Stimulated activated CD8-positive, alpha-beta memory T cell treated with anti-CD3 and anti-CD28 coated beads, Interleukin-2, amount 100 ng/mL, for 1 hour (primary cell): ENCODE results near the gene PRUNE1.

Experiments used
- DNase-seq, 2 donors: peaks; one replicate each; pipeline ENCODE4 v3.0.0-alpha.2; 2020; ENCODE audit warnings: low read depth in 2 of 2

The PRUNE1 gene

DNA sequence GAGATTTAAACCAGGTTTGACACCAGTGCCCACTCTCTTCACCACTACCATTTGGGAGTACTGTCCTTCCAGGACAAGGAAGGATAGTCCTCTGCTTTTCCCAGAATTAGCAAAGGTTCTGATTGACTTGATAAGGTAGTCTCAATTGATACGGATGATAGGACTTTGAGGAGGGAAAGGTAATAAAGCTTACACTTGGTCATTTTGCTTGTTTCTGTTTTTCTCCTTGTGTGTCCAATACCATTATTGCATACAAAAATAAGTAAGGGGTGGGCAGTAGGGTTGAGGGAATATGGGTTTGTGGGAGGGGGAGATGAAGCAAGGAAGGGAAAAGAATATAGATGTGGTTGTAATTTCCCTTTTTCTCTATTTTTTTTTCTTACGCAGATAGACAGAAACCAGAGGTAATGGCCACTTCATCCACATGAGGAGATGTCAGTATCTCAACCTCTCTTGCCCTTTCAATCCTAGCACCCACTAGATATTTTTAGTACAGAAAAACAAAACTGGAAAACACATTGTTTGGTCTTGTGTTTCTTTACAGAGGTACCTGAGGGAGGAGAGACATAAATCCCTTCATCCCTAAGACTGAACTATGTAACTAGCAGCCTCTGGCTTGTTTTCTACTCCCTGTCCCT, 41.9 kb downstream of the PRUNE1 start:
- no peak for DNase-seq

DNA sequence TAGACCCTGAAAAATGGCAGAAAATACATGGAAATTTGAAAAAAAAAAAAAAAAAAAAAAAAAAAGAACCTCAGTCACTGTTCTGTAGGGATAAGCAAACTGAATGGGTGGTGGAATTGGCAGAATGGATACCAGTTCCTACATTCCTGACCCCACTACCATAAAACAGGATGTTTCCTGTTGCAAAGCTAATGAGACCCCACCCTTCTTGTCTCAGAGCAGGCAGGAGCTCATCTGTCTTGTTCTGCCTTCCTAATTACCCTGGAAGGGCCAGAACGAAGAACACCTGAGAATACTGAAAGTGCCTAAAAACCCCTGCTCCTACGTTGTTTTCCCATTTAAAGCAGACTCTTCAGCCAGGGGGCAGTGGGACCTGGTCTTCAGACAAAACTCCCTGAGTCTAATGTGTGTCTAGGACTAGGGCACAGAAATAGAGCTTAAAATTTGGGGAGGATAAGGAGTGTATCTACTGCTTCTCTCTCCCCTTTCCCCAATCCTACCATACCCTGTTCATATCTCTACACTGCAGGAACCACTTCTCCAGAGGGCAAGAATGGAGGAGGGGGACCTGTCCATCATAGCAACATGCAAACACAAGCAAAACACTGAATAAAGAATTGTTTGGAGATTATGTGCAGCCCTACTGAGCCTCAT, 43.2 kb downstream of the PRUNE1 start:
- no peak for DNase-seq

DNA sequence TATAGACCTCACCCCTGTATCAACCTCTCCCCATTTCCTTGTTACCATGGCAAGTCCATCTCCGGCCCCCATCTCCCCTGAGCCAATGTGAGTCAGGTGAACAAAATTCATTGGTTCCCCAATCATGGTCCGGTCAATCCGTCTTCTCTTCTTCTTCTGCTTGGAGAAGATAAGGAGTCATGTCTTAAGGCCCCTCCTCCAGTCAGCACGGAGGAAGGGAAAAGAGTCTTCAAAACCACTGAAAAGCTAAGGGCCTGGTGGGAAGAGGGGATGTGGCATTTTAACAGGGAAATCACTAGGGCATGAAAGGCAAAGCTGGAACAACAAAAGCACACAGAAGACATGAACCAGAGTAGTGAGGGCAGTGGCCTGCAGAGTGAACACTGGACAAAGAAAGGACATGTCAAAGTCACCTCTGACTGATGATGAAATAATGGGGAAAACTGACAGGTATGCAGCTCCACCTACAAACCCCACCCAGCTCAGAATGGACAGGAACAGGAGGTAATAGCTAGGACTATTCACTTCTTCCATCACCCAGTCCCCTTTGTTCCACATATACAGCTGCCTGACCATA, 46.8 kb downstream of the PRUNE1 start:
- no peak for DNase-seq

DNA sequence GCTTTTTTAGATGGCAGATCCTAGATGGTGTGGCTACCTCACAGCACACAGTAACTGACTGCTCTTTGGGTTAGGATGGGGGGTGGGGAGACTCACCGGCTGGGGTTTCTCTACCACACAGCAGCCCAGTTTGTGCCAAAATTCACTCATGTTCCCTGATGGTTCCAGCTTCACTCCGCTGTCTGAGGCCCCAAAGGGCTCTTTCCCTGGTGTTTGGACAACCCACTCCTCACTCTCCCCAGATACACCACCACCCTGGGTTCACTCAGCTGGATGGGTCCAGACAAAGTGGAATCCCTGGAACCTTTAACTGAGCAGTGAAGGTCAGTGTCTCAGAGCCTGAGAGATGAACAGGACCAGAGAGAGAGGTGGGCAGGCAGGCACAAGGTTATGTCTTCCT, 47.3 kb downstream of the PRUNE1 start:
- DNase-seq: no peak

GRCh38 chr1:151056149-151056548, 47.9 kb downstream of the PRUNE1 start:
- DNase-seq: no peak

- no peak for DNase-seq
These were observed 50.4 kb downstream of the PRUNE1 start for GRCh38 chr1:151058692-151059091.

- peak; percentile 71 to 74 for DNase-seq
These were observed 51.1 kb downstream of the PRUNE1 start, which contains the start of gene CDC42SE1 for GRCh38 chr1:151059109-151060006. Gene CDC42SE1, minus strand, starts transcription at chr1:151059622. Its CDS starts 3,892 bp downstream, at chr1:151055730.

DNA sequence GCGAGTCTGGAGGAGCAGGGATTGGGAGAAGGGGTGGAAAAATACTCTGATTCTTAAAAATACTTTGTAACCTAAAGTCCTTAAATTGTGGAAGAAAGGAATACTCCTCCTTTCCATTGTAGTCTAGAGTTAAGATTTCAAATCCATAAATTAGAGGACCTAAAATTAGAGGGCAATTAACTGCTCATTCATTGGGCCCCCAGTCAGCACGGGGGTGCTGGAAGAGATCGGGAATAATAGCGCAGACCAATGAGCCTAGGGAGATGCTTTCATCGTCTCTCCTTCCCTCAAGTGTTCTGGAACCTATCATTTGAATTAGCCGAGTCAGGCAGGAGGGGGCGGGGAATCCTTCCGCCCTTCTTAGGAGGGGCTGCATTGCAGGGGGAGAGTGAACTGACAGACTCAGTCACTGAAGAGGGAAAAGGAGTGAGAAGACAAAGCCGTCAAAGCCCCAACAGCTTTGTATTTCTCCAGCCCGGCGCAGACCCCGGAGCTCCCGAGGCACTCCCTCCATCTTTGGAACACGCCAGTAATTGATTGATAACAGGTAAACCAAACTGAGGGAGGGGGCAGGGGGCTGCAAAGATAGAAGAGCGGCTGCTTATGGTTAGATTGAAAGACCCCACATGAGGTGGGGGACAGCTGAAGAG, 51.9 kb downstream of the PRUNE1 start, which contains the start of gene MLLT11:
Gene MLLT11 (plus strand): TSS at position 391 of the 650 bp plus-strand sequence. CDS start 6,828 bp downstream, outside the sequence.
- no peak for DNase-seq

GRCh38 chr1:151060657-151061421, 52.6 kb downstream of the PRUNE1 start:
- DNase-seq: no peak

DNA sequence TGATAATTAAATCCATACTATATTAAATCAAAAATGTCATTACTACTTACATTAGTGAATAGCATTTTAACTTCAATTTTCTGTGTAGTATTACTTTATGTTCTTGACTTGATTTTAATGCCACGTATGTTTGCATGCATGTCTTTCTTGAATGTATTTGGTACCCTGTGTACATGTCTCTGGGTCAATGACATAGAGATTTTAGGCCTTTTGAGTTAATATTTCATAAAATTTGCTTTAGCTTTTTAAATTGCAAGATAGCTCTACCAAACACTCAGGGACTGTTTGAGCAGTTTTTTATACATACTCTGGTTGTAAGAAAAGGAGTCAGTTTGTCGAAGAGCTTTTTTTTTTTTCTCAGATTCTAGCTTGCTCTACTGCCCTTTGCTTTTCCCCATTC, 53.5 kb downstream of the PRUNE1 start:
- no peak for DNase-seq

DNA sequence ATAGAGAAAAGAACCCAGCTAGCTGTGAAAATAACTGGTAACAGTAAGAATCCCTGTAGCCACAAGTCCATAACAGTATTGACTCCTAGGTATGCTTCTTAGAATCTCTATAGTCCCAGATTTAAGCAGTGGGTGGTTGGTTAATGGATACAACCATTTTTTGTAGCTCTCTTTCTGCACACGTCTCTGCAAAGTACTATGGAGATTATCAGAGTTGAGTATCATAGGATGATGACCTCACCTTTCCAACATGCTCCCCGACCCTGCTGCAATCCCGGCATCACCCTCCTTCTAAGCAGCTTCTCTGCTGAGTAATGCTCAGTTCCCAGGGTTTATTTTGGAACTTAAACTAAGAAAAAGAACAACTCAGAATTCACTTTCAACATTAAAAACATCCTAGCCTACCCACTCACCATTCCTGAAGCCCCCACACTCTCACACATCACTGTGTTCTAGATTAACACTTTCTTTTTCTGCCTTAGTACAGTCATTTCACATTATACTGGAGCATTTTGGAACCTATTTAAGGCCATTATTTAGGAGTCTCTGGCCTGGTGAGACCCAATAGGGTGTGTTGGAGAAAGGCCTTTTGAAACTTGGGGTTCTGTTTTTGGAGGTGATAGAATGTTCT, 54.6 kb downstream of the PRUNE1 start:
- no peak for DNase-seq

GRCh38 chr1:151065089-151065645, 56.9 kb downstream of the PRUNE1 start:
- DNase-seq: no peak

GRCh38 chr1:151067185-151067584, 58.9 kb downstream of the PRUNE1 start:
- DNase-seq: no peak

- DNase-seq: no peak
These were observed 60.8 kb downstream of the PRUNE1 start for GRCh38 chr1:151069103-151069486.

DNA sequence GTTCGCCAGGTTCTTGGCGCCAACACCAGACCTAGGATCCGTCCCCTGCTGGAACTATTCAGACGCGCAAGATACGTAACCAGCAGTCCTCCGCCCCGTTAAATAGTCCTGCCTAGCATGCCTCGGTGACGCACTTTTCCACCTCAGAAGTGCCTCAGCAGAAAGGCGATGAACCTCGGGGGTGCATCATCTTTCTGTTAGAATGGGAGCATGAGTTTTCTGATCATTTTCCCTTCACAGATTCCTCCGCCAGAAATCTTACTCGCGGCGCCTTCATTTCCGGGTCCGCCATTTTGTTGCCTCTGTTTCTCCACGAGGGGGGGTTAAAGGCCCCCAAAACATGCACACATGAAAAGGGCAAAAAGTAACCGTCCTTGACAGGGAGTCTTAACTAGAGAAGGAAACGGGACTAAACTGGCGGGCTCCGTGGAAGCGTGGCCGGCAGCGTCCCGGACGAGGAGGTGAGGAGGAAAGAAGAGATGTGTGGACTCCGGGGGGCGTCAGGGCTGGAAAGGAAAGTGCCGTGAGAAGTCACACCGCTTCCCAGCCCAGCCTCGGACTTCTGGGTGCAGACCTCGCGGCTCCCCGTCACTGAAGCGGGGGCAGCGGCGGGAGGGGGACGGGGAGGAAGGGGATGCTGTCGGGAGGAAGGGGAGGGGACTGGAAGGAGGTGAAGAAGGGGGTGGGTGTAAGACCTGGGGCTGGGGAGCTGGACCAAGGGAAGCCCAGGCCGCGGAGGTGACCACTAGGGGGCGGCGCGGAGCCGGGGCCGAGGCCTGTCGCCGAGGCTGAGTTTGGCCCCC, 62.4 kb downstream of the PRUNE1 start, which contains the start of gene GABPB2:
Gene GABPB2 (plus strand): TSS at position 288 of the 803 bp plus-strand sequence. CDS start 17,429 bp downstream, outside the sequence.
- peak; percentile 69 to 71 for DNase-seq

DNA sequence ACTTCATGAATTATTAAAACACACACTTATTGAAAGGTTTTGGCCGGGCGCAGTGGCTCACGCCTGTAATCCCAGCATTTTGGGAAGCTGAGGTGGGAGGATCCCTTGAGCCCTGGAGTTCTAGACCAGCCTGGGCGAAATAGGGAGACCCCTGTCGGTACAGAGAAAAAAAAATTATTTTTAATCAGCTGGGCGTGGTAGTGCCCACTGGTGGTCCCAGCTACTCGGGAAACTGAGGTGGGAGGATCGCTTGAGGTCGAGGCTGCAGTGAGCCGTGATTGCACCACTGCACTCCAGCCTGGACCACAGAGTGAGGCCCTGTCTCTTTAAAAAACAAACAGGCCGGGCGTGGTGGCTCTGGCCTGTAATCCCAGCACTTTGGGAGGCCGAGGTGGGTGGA, 64.0 kb downstream of the PRUNE1 start:
- no peak for DNase-seq
